MM.1S (cell line): ENCODE measurements around the gene FAP.

Experiments used
- DNase-seq: peaks from one replicate; pipeline ENCODE4 v3.0.0-alpha.2; 2015
- H2AFZ ChIP-seq: fragments of 300-600 bp; sonication (generic); 2 replicates; pipeline ENCODE4 v1.6.0; 2016; ENCODE audit warnings: antibody characterized with exemption, low read length
- H3F3A ChIP-seq: fragments of 300-600 bp; sonication (generic); 2 replicates; pipeline ENCODE4 v1.6.1; 2016; ENCODE audit warnings: mild to moderate bottlenecking, antibody characterized with exemption, low read length, moderate library complexity, mixed read lengths; ENCODE audit not compliant: insufficient read depth
- H3K27ac ChIP-seq: fragments of 300-600 bp; sonication (generic); 2 replicates; pipeline ENCODE4 v1.5.1; 2016; ENCODE audit warnings: mild to moderate bottlenecking, low read length
- H3K27me3 ChIP-seq: fragments of 300-600 bp; sonication (generic); replicated peaks from 2 replicates; pipeline ENCODE4 v1.6.0; 2016; ENCODE audit warnings: low read length; ENCODE audit not compliant: insufficient read depth
- H3K36me3 ChIP-seq: fragments of 300-600 bp; sonication (generic); replicated peaks from 2 replicates; pipeline ENCODE4 v1.6.1; 2016; ENCODE audit warnings: mild to moderate bottlenecking, low read length, mixed read lengths; ENCODE audit not compliant: insufficient read depth
- H3K4me1 ChIP-seq: fragments of 300-600 bp; sonication (generic); 2 replicates; pipeline ENCODE4 v1.6.1; 2016; ENCODE audit warnings: low read length, mixed read lengths
- H3K4me2 ChIP-seq: fragments of 300-600 bp; sonication (generic); 2 replicates; pipeline ENCODE4 v1.6.0; 2016; ENCODE audit warnings: low read depth, low read length
- H3K4me3 ChIP-seq: fragments of 300-600 bp; sonication (generic); 2 replicates; pipeline ENCODE4 v1.5.1; 2016; ENCODE audit warnings: low read length, mixed read lengths
- H3K79me2 ChIP-seq: fragments of 300-600 bp; sonication (generic); 2 replicates; pipeline ENCODE4 v1.6.1; 2016; ENCODE audit warnings: mixed run types, low read length, mixed read lengths
- H3K9ac ChIP-seq: fragments of 300-600 bp; sonication (generic); 2 replicates; pipeline ENCODE4 v1.6.1; 2016; ENCODE audit warnings: low read length, mixed read lengths
- H3K9me2 ChIP-seq: fragments of 300-600 bp; sonication (generic); replicated peaks from 2 replicates; pipeline ENCODE4 v1.6.1; 2016; ENCODE audit warnings: mild to moderate bottlenecking, low read length, mixed read lengths; ENCODE audit not compliant: insufficient read depth
- H3K9me3 ChIP-seq: fragments of 300-600 bp; sonication (generic); replicated peaks from 2 replicates; pipeline ENCODE4 v1.6.1; 2016; ENCODE audit warnings: mild to moderate bottlenecking, low read length, mixed read lengths; ENCODE audit not compliant: insufficient read depth
- H4K20me1 ChIP-seq: fragments of 300-600 bp; sonication (generic); 2 replicates; pipeline ENCODE4 v1.6.1; 2016; ENCODE audit warnings: mild to moderate bottlenecking, low read length, moderate library complexity, mixed read lengths; ENCODE audit not compliant: insufficient read depth
- CTCF ChIP-seq: fragments of 300-600 bp; sonication (generic); IDR thresholded peaks from 2 replicates; pipeline ENCODE4 v1.5.1; 2016; ENCODE audit warnings: antibody characterized with exemption, low read length, mixed read lengths
- EZH2 ChIP-seq: fragments of 300-600 bp; sonication (generic); optimal IDR thresholded peaks from 2 replicates; pipeline ENCODE3; 2017; ENCODE audit warnings: low read depth, mild to moderate bottlenecking, antibody characterized with exemption, low read length, mixed read lengths
- EZH2phosphoT487 ChIP-seq: fragments of 300-600 bp; sonication (generic); IDR thresholded peaks from 2 replicates; pipeline ENCODE4 v1.6.1; 2018; ENCODE audit warnings: antibody characterized with exemption, low read length

Gene FAP

GRCh38 chr2:162175714-162176113 lies 67.5 kb downstream of the FAP start:
- no peak for DNase-seq
- Histone ChIP-seq H3K9ac (no peak overlapping the region), H4K20me1 (no peaks in the 10 kb centered on the region), H3K27me3 (no peaks in the 10 kb centered on the region), H3F3A (no peaks in the 10 kb centered on the region), H3K27ac (no peak overlapping the region), H3K9me2 (no peaks in the 10 kb centered on the region), H2AFZ (no peak overlapping the region), H3K36me3 (no peaks in the 10 kb centered on the region), H3K4me1 (no peaks in the 10 kb centered on the region), H3K4me3 (no peak overlapping the region), H3K4me2 (no peak overlapping the region), H3K9me3 (no peaks in the 10 kb centered on the region), H3K79me2 (no peaks in the 10 kb centered on the region)
- TF ChIP-seq CTCF, result no peak
- no peak for TF ChIP-seq EZH2phosphoT487
- TF ChIP-seq EZH2, result no peak

GRCh38 chr2:162174746-162175145 lies 68.5 kb downstream of the FAP start:
- no peak for DNase-seq
- no peaks in the 10 kb centered on the region for H3K9me2 ChIP-seq
- H3K36me3 ChIP-seq, result no peaks in the 10 kb centered on the region
- H3F3A ChIP-seq, result no peaks in the 10 kb centered on the region
- H3K9ac ChIP-seq, result no peak overlapping the region
- H3K4me1 ChIP-seq, result no peaks in the 10 kb centered on the region
- TF ChIP-seq CTCF (no peak), EZH2 (no peak), EZH2phosphoT487 (no peak)
- no peaks in the 10 kb centered on the region for H3K9me3 ChIP-seq
- no peak overlapping the region for H3K27ac ChIP-seq
- H3K4me2 ChIP-seq, result no peak overlapping the region
- H3K27me3 ChIP-seq, result no peaks in the 10 kb centered on the region
- no peak overlapping the region for H3K4me3 ChIP-seq
- no peak overlapping the region for H2AFZ ChIP-seq
- H4K20me1 ChIP-seq, result no peaks in the 10 kb centered on the region
- no peaks in the 10 kb centered on the region for H3K79me2 ChIP-seq

- Histone ChIP-seq H2AFZ (no peak overlapping the region), H3K27me3 (no peaks in the 10 kb centered on the region), H3K4me2 (no peak overlapping the region), H3K9me2 (no peaks in the 10 kb centered on the region), H3K4me1 (no peaks in the 10 kb centered on the region), H3K9me3 (no peaks in the 10 kb centered on the region), H3K27ac (no peak overlapping the region), H3F3A (no peaks in the 10 kb centered on the region), H3K79me2 (no peaks in the 10 kb centered on the region), H3K9ac (no peak overlapping the region), H4K20me1 (no peaks in the 10 kb centered on the region), H3K4me3 (no peak overlapping the region), H3K36me3 (no peaks in the 10 kb centered on the region)
- no peak for DNase-seq
- TF ChIP-seq CTCF (no peak), EZH2 (no peak), EZH2phosphoT487 (no peak)
Observed at GRCh38 chr2:162172802-162173370, 70.4 kb downstream of the FAP start.
